ENCODE results near the gene CCT2. TPM values are rescaled to one million over a fixed set of nuclear protein-coding genes. Genes with fewer than 3 reads are reported as not detected.

CCT2 gene
- total RNA-seq: 442 and 447 TPM in 2 replicates

GRCh38 chr12:69585189-69586062 lies at the start of gene CCT2:
Gene CCT2 (plus strand): TSS chr12:69585459. CDS start chr12:69585522, 63 bp downstream.
- Mint-ChIP-seq H3K36me3 (ENCODE audit: low read depth) (peaks cover 32% of the 10 kb centered on the region), H3K27ac (peak within 1 kb of the TSS; percentile 97), H3K27me3 (ENCODE audit: insufficient read depth) (no peaks in the 10 kb centered on the region), H3K4me3 (peak within 1 kb of the TSS; percentile 98), H3K9me3 (no peaks in the 10 kb centered on the region), H3K4me1 (ENCODE audit: low read depth) (peaks cover 11% of the 10 kb centered on the region)
- DNase-seq (ENCODE audit: low spot score): peak; percentile 94
- intact Hi-C loops (cut with micrococcal nuclease): loop anchor here (1.0 to 10.0 kb wide), 9 partner anchors 14 to 781 kb away; partner anchors contain the start of genes CNOT2, CPSF6, FRS2 and MDM2

GRCh38 chr12:69540987-69541386 lies 44.3 kb upstream of the CCT2 start:
- no peaks in the 10 kb centered on the region for H3K4me1 Mint-ChIP-seq (ENCODE audit: low read depth)
- no peaks in the 10 kb centered on the region for H3K27me3 Mint-ChIP-seq (ENCODE audit: insufficient read depth)
- peaks cover 13% of the 10 kb centered on the region for H3K36me3 Mint-ChIP-seq (ENCODE audit: low read depth)
- DNase-seq (ENCODE audit: low spot score): no peak
- peaks cover 15% of the 10 kb centered on the region for H3K9me3 Mint-ChIP-seq
- no peak overlapping the region for H3K4me3 Mint-ChIP-seq
- intact Hi-C loops (cut with micrococcal nuclease): no loop called here
- H3K27ac Mint-ChIP-seq: no peak overlapping the region

GRCh38 chr12:69544087-69544486 lies 41.2 kb upstream of the CCT2 start:
- DNase-seq (ENCODE audit: low spot score): no peak
- H3K36me3 Mint-ChIP-seq (ENCODE audit: low read depth): peaks cover 13% of the 10 kb centered on the region
- H3K27me3 Mint-ChIP-seq (ENCODE audit: insufficient read depth): no peaks in the 10 kb centered on the region
- no peak overlapping the region for H3K4me3 Mint-ChIP-seq
- H3K9me3 Mint-ChIP-seq: peaks cover 15% of the 10 kb centered on the region
- no peak overlapping the region for H3K27ac Mint-ChIP-seq
- peaks cover 7% of the 10 kb centered on the region for H3K4me1 Mint-ChIP-seq (ENCODE audit: low read depth)
- intact Hi-C loops (cut with micrococcal nuclease): no loop called here

GRCh38 chr12:69545081-69545480 lies 40.2 kb upstream of the CCT2 start:
- no peaks in the 10 kb centered on the region for H3K27me3 Mint-ChIP-seq (ENCODE audit: insufficient read depth)
- intact Hi-C loops (cut with micrococcal nuclease): no loop called here
- H3K9me3 Mint-ChIP-seq: peaks cover 15% of the 10 kb centered on the region

GRCh38 chr12:69546693-69547438 lies 38.4 kb upstream of the CCT2 start:
- Mint-ChIP-seq H3K36me3 (ENCODE audit: low read depth) (peaks cover 13% of the 10 kb centered on the region), H3K9me3 (peaks cover 15% of the 10 kb centered on the region), H3K4me1 (ENCODE audit: low read depth) (peaks cover 7% of the 10 kb centered on the region), H3K4me3 (no peak overlapping the region), H3K27ac (no peak overlapping the region), H3K27me3 (ENCODE audit: insufficient read depth) (no peaks in the 10 kb centered on the region)
- intact Hi-C loops (cut with micrococcal nuclease): no loop called here
- DNase-seq (ENCODE audit: low spot score): no peak

More at GRCh38 chr12:69545081-69545480, 40.2 kb upstream of the CCT2 start:
- H3K4me3 Mint-ChIP-seq: no peak overlapping the region
- peaks cover 15% of the 10 kb centered on the region for H3K36me3 Mint-ChIP-seq (ENCODE audit: low read depth)
- H3K4me1 Mint-ChIP-seq (ENCODE audit: low read depth): peaks cover 7% of the 10 kb centered on the region
- no peak for DNase-seq (ENCODE audit: low spot score)
- H3K27ac Mint-ChIP-seq: no peak overlapping the region

- Mint-ChIP-seq H3K9me3 (peaks cover 9% of the 10 kb centered on the region), H3K4me1 (ENCODE audit: low read depth) (peaks cover 7% of the 10 kb centered on the region), H3K36me3 (ENCODE audit: low read depth) (peaks cover 8% of the 10 kb centered on the region), H3K27ac (no peak overlapping the region), H3K4me3 (no peak overlapping the region), H3K27me3 (ENCODE audit: insufficient read depth) (no peaks in the 10 kb centered on the region)
- no peak for DNase-seq (ENCODE audit: low spot score)
- intact Hi-C loops (cut with micrococcal nuclease): no loop called here
Measured at GRCh38 chr12:69548687-69549086, 36.6 kb upstream of the CCT2 start.

- intact Hi-C loops (cut with micrococcal nuclease): no loop called here
- Mint-ChIP-seq H3K27ac (no peak overlapping the region), H3K9me3 (no peaks in the 10 kb centered on the region), H3K27me3 (ENCODE audit: insufficient read depth) (no peaks in the 10 kb centered on the region), H3K36me3 (ENCODE audit: low read depth) (peaks cover 7% of the 10 kb centered on the region), H3K4me1 (ENCODE audit: low read depth) (peaks cover 7% of the 10 kb centered on the region), H3K4me3 (no peak overlapping the region)
- DNase-seq (ENCODE audit: low spot score): no peak
Measured at GRCh38 chr12:69550569-69551350, 34.5 kb upstream of the CCT2 start.

- Mint-ChIP-seq H3K27me3 (ENCODE audit: insufficient read depth) (no peaks in the 10 kb centered on the region), H3K4me3 (no peak overlapping the region), H3K27ac (no peak overlapping the region), H3K36me3 (ENCODE audit: low read depth) (peaks cover 5% of the 10 kb centered on the region), H3K9me3 (no peaks in the 10 kb centered on the region), H3K4me1 (ENCODE audit: low read depth) (no peaks in the 10 kb centered on the region)
- intact Hi-C loops (cut with micrococcal nuclease): no loop called here
- no peak for DNase-seq (ENCODE audit: low spot score)
Measured at GRCh38 chr12:69553628-69554248, 31.5 kb upstream of the CCT2 start.

GRCh38 chr12:69555461-69555860 lies 29.8 kb upstream of the CCT2 start:
- Mint-ChIP-seq H3K27ac (no peak overlapping the region), H3K4me3 (no peak overlapping the region), H3K4me1 (ENCODE audit: low read depth) (no peaks in the 10 kb centered on the region), H3K27me3 (ENCODE audit: insufficient read depth) (peaks cover 2% of the 10 kb centered on the region), H3K9me3 (no peaks in the 10 kb centered on the region), H3K36me3 (ENCODE audit: low read depth) (peaks cover 3% of the 10 kb centered on the region)
- no peak for DNase-seq (ENCODE audit: low spot score)
- intact Hi-C loops (cut with micrococcal nuclease): no loop called here

- Mint-ChIP-seq H3K27me3 (ENCODE audit: insufficient read depth) (peaks cover 2% of the 10 kb centered on the region), H3K9me3 (no peaks in the 10 kb centered on the region), H3K27ac (no peak overlapping the region), H3K36me3 (ENCODE audit: low read depth) (no peaks in the 10 kb centered on the region), H3K4me3 (no peak overlapping the region), H3K4me1 (ENCODE audit: low read depth) (no peaks in the 10 kb centered on the region)
- no peak for DNase-seq (ENCODE audit: low spot score)
- intact Hi-C loops (cut with micrococcal nuclease): no loop called here
Measured at GRCh38 chr12:69556383-69556782, 28.9 kb upstream of the CCT2 start.

- H3K36me3 Mint-ChIP-seq (ENCODE audit: low read depth): no peaks in the 10 kb centered on the region
- no peaks in the 10 kb centered on the region for H3K4me1 Mint-ChIP-seq (ENCODE audit: low read depth)
- no peak for DNase-seq (ENCODE audit: low spot score)
- no peaks in the 10 kb centered on the region for H3K9me3 Mint-ChIP-seq
- H3K27me3 Mint-ChIP-seq (ENCODE audit: insufficient read depth): peaks cover 2% of the 10 kb centered on the region
- no peak overlapping the region for H3K4me3 Mint-ChIP-seq
- no peak overlapping the region for H3K27ac Mint-ChIP-seq
- intact Hi-C loops (cut with micrococcal nuclease): no loop called here
Measured at GRCh38 chr12:69563166-69563762, 22.0 kb upstream of the CCT2 start.

- no peak overlapping the region for H3K27ac Mint-ChIP-seq
Measured at GRCh38 chr12:69566603-69567002, 18.7 kb upstream of the CCT2 start.

More at GRCh38 chr12:69566603-69567002, 18.7 kb upstream of the CCT2 start:
- Mint-ChIP-seq H3K4me3 (no peak overlapping the region), H3K36me3 (ENCODE audit: low read depth) (peaks cover 8% of the 10 kb centered on the region), H3K4me1 (ENCODE audit: low read depth) (peaks cover 10% of the 10 kb centered on the region), H3K27me3 (ENCODE audit: insufficient read depth) (no peaks in the 10 kb centered on the region), H3K9me3 (no peaks in the 10 kb centered on the region)
- DNase-seq (ENCODE audit: low spot score): no peak
- intact Hi-C loops (cut with micrococcal nuclease): no loop called here
